HG03469 (cell line): ENCODE measurements around the gene EEF1AKMT4.
"Not testable (repeated sequence)": the region's sequence is repeated elsewhere in the genome, so short reads cannot be mapped to it uniquely, and the experiment has no call there.

ENCODE experiments used
- ATAC-seq: cut with Tn5 transposase; IDR thresholded peaks from one replicate; pipeline ENCODE4 v1.9.1; 2021; ENCODE audit warnings: mild to moderate bottlenecking, moderate library complexity, moderate number of reproducible peaks; ENCODE audit not compliant: unreplicated experiment

Gene EEF1AKMT4

GRCh38 chr3:184259878-184260723 is 10.6 kb downstream of the EEF1AKMT4 start:
- no peak for ATAC-seq

GRCh38 chr3:184260724-184261269 is 11.3 kb downstream of the EEF1AKMT4 start:
- ATAC-seq, result no peak

GRCh38 chr3:184261270-184261853 is 11.9 kb downstream of the EEF1AKMT4 start, which contains the start of gene CAMK2N2:
CAMK2N2 (minus strand) TSS chr3:184261553; CDS start chr3:184261285, 268 bp downstream.
- no peak for ATAC-seq

- ATAC-seq, result no peak
Measured at GRCh38 chr3:184261854-184262763, 12.6 kb downstream of the EEF1AKMT4 start.

- no peak for ATAC-seq
Measured at GRCh38 chr3:184262764-184263179, 13.3 kb downstream of the EEF1AKMT4 start.

- not testable (repeated sequence) for ATAC-seq
Measured at GRCh38 chr3:184267249-184267648, 17.8 kb downstream of the EEF1AKMT4 start.

- ATAC-seq, result no peak
Measured at GRCh38 chr3:184272269-184272668, 22.8 kb downstream of the EEF1AKMT4 start.

- no peak for ATAC-seq
Measured at GRCh38 chr3:184275381-184275701, 25.9 kb downstream of the EEF1AKMT4 start.

GRCh38 chr3:184275961-184276910 is 26.8 kb downstream of the EEF1AKMT4 start, which contains the start of gene ECE2:
ECE2 (plus strand) TSS chr3:184276022; CDS start chr3:184276154, 132 bp downstream.
- ATAC-seq, result no peak

GRCh38 chr3:184277366-184277765 is 27.9 kb downstream of the EEF1AKMT4 start:
- no peak for ATAC-seq

- no peak for ATAC-seq
Measured at GRCh38 chr3:184282941-184283340, 33.5 kb downstream of the EEF1AKMT4 start.

- no peak for ATAC-seq
Measured at GRCh38 chr3:184283681-184284080, 34.2 kb downstream of the EEF1AKMT4 start.

GRCh38 chr3:184284696-184285095 is 35.2 kb downstream of the EEF1AKMT4 start:
- ATAC-seq, result no peak

- ATAC-seq, result no peak
Measured at GRCh38 chr3:184289426-184289938, 40.0 kb downstream of the EEF1AKMT4 start.

GRCh38 chr3:184290331-184290730 is 40.9 kb downstream of the EEF1AKMT4 start:
- no peak for ATAC-seq

GRCh38 chr3:184291044-184291737 is 41.7 kb downstream of the EEF1AKMT4 start:
- no peak for ATAC-seq

- no peak for ATAC-seq
Measured at GRCh38 chr3:184291738-184292445, 42.4 kb downstream of the EEF1AKMT4 start.

- no peak for ATAC-seq
Measured at GRCh38 chr3:184295771-184296170, 46.3 kb downstream of the EEF1AKMT4 start.
